ENCODE data around the gene IDS.

Gene IDS

DNA sequence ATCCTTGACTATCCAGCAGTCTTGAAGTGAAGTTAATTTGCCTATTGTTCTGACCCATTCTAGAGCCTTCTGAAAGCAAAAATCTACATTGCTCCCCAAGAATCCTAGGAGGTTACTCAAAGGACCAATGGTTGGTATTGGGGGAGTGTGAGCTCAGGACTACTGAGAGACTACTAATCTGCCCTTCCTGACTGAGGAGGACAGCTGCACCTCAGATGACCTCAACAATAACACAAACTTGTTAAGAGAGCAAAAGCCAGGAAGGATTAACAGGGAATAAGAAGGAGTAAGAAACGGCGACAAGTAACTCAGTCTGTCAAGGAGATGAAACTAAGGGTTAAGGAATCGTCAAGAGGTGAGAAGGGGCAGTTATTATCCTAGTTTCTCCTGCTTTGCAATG is 43.4 kb downstream of the IDS start:
- DNase-seq (ENCODE audit: low read depth in 2 of 2) = no peak

DNA sequence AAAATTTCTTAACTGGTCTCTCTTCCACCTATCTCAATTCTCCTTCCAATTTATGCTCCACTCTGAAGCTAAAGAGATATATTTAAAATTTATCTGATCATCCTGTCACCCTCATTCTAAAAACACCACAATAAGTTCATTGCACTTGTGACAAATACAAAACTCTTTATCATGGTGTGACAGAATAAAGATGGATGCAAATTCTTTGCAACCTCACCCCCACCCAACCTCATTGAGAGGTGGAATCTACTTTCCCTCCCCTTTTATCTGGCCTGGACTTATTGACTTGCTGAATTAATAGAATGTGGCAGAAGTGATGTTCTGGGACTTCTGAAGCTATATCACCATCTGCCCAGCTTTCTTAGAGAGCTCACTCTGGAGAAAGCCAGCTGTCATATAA is 46.5 kb downstream of the IDS start:
- DNase-seq (ENCODE audit: low read depth in 2 of 2) = no peak

DNA sequence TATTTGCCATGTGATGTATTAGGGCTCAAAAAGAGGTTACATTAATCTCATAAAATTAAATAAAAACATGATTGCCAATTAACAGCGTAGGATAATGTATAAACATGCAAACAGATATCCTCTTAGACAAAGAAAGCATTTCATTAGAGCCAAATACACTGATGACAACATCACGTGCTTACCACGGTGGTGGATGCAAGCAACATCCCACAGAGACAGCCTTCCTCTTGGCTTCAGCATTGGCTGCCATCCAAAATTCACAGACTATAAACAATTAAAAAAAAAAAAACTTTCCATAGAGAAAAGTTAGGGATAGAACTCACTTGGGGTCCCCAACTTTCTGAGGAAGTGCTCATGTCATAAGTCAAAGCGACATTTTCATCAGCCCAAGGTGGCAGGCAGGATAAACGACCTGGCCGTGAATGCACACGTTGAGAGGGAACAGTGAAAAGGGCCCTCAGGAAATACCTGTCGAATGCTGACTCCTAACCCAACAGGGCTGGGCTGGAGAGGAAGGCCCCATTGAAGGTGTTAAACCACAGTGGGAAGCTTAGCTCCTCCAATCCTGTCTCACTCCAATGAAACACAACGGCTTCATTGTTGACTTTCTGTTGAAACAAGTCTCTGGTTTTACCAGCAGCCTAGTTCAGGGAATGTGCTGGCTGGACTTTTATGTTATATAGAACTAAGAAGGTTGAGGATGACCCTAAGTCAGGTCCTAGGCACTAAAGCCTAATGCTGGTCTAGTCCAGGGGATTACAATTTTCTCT is 48.4 kb downstream of the IDS start:
- DNase-seq (ENCODE audit: low read depth in 2 of 2) = no peak

DNA sequence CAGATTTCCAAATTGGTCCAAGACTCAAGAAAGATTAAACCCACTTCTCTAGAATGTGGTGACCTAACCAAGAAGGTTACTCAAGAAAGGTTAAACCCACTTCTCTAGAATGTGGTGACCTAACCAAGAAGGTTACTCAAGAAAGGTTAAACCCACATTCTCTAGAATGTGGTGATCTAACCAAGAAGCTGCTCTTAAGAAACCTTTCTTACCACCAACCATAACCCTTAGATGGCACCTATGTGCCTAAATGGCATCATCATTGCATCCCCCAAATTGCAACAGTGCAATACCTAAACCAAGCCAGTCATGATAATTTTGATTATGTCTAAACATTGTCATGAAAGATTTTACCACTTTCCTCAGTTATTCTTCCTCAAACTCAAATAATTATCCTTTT is 49.2 kb downstream of the IDS start:
- no peak for DNase-seq (ENCODE audit: low read depth in 2 of 2)

DNA sequence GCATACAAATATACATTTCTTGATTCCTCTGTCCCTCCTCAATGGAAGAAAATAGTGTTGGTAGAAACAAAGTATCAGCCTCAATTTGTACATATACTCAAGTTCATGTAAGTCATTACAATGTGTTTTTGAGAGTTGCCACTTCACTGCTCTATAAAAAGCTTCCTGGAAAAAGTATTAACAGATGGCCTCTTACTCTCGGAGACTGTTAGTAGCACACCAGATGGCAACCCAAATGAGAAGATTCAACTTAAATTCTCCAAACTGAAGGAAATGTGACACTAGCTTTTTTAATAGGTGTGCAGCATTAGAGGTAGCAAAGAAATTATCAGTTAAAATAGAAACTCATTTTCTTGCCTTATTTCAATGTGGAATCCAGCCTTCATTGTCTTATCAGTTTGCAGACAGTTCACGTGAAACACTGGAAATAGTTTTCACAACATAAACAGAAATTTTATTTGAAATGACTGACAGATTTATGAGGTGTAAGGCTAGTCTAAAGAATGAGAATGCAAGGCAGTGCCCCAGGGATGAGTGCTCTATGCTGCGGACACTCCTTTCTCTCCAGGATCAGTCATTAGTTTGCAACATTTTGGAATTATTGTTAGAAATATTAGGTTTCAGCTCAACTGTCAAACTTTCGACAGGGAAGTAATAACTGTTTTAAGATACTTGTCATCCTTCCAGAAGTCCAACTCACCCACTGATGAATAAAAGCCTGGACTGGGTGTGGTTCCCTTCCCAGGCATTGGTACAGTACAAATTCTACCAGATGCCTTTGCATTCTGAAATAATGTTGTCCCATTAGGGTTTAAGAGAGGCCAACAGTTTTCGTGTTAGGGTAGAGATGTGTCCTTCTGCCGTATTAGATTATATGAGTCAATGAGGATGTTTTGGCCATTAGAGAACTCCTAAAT is 50.9 kb downstream of the IDS start:
- DNase-seq (ENCODE audit: low read depth in 2 of 2) = no peak

DNA sequence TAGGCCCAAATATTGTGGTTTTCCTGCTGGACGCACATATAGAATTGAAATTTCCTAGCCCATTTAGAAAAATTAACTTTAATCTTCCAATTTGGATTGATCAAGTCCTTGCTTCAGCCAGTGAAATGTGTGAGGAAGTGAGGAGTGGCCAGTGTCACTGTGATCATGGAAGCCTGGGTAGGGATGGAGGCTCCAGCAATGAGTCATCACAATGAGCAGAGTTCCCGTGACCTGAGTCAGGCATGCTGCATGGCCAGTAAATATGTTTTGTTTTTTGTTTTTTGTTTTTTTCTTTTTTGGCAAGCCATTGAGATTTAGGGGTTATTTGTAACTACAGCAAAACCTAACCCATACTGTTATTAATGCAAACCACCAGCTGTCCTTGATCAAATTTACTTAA is 52.1 kb downstream of the IDS start:
- no peak for DNase-seq (ENCODE audit: low read depth in 2 of 2)

DNA sequence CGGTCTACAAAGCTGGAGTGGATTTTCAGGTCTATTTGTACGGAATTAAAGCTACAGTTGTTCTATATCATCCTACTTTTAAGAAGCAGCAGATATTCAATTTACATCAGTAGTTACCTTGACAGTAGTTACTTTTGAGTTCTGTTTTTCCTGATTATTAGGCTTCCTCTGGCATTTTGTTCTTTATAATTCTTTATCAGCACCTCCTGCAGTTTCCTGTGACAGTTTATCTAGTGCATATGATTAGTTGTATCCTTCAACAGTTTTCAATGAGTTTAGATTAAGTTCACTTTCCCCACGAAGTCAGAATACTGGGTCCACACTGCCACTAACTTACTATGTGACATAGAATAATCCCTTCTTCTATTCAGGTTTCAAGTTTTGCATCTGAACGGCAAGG is 71.7 kb downstream of the IDS start:
- no peak for DNase-seq (ENCODE audit: low read depth in 2 of 2)

DNA sequence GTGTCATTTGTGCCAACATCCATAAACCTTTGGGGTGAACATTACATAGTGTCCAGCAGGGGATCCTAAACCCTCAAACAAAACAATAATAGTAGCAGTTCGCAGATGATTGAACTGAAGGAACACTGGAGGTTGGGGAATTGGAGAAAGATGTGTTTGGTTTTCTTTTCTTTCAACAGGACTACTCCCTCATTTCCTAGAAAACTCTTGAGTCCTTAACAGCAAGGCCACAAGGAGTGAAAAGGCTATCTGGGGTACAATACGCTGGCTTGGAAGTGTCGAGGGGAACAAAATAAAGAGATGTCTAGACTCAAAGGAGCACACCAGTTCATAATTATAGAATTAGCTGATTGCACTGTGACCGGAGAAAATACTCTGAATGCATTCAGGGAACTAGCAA is 72.1 kb downstream of the IDS start:
- DNase-seq (ENCODE audit: low read depth in 2 of 2) = no peak
